GM21825 (cell line): ENCODE data around the gene FUCA2.

Experiments
- ATAC-seq: cut with Tn5 transposase; IDR thresholded peaks from one replicate; pipeline ENCODE4 v1.9.1; 2021; ENCODE audit warnings: mild to moderate bottlenecking, moderate library complexity; ENCODE audit not compliant: unreplicated experiment

FUCA2 gene, protein sequence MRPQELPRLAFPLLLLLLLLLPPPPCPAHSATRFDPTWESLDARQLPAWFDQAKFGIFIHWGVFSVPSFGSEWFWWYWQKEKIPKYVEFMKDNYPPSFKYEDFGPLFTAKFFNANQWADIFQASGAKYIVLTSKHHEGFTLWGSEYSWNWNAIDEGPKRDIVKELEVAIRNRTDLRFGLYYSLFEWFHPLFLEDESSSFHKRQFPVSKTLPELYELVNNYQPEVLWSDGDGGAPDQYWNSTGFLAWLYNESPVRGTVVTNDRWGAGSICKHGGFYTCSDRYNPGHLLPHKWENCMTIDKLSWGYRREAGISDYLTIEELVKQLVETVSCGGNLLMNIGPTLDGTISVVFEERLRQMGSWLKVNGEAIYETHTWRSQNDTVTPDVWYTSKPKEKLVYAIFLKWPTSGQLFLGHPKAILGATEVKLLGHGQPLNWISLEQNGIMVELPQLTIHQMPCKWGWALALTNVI

DNA sequence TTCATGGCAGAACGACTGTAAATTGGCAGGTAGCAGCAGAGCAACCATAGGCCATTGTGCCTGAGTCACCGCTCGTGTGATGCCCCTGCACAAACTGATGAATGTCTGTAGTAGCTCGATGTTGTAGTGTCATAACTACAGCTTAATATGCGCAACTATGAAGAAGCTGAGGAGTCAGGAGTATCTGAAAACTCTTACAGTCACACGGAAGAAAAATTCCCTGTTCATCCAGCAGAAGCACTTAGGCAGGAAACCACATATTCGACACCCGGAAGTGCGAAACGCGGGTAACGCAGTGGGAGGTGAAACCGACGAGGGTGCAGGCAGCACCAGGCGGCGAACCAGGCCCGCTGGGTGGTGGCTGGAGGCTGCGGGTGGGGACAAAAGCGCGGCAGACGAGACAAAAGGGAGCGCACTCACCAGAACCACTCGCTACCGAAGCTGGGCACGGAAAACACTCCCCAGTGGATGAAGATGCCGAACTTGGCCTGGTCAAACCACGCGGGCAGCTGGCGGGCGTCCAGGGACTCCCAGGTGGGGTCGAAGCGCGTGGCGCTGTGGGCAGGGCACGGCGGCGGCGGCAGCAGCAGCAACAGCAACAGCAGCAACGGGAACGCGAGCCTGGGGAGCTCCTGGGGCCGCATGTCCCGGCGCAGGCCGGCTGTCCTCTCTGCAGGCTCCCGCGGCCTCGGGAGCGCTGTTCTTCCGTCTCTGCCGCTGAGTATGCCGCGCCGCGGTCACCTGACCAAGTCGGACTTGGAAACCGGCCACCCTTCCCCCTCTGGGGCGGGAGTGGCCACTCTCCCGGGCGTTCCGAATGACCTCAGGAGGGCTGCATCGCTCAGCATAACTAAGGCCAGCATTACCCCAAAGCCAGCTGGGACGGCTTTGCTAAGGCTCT, at the start of gene FUCA2:
Gene FUCA2 (minus strand): TSS at position 730 of the 901 bp plus-strand sequence. CDS start 86 bp downstream, at position 644.
- peak; percentile 56 for ATAC-seq

DNA sequence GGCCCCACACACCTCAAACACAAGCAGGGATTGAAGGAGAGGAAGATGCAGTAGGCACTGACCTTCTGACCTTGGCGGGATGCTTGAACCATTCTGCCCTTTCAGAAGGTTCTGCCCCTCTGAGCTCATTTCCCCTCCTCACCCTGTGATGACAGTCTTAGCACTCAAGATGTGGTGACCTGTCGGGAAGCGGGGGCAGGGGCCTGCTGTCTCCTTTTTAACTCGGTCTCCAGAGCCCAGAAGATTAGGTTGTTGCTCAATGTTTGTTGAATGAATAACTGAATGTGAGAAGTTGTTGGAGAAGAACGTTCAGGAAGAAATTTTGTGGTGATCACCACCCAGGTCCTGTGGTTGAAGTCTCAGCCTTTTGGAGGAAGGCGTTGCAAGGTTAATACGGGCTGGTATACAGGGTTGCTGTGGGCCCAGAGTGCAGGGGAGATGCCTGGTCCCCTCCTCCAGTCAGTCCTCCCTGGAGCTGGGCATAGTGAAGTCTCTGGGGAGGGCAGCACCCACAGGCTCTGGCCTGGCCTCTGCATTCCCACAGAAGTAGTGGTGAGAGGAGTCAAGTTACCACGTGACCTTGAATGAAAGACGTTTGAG, 49.7 kb upstream of the FUCA2 start:
- no peak for ATAC-seq

DNA sequence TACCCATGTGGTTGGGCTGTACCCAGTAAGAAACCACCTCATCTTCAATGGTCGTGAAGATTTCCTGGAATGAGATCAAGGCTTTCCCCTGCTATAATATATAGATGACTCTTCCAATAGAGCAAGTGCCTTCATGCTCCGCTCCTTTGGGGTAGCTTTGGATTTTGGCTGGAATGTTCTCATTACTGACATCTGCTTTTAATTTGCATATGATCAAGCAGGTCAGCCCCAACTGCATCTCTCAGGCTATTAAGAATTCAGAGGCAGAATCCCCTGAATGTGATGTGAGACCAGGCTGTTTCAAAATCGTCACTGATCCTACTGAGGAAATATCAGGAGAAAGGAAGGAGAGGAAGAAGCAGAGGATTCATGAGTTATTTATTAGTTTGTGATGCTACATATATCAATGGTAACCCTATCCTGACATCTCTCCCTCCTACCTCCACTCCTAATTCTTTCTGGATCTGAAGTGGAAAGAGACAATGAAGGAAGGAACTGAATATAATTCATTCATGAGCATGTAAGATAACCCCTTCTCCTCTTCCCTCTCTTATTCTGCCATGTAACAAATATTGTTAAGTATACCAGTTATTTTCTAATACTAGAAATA, 47.6 kb upstream of the FUCA2 start:
- no peak for ATAC-seq

DNA sequence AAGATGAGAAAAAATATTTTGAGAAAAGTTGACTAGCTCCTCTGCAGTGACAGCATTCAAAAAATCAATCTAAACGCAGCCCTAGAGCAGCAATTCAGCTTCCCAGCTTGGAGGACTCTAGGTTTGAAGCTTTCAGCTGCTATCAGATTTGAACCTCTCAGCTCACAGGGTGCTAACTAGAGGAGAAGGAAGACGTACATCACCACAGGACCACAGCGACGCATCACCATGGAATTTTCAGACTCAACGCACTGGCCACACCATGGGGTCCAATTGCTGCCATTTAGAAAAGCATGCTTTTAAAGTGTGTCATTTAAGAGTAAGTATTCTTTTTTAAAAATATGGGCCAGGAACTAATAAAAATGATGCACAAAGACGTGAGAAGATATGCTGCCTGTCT, 45.0 kb upstream of the FUCA2 start:
- no peak for ATAC-seq

DNA sequence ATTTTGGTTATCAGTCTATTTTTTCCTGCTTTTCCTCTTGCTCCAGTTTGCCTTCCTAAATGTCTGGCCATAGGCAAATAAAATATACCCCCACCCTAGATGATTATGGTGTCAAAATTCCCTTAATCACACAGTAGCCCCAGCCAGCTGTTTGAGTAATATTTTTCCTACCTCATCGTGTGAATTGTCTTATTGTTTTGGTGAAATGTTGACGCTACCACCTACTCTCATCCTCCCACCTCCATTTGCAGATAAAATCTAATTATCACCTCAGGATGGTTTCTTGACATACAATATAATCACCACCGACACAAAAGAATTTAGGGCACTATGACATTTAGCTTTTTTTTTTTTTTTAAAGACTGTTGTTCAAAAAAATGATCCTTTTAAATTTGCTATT, 44.1 kb upstream of the FUCA2 start:
- no peak for ATAC-seq

DNA sequence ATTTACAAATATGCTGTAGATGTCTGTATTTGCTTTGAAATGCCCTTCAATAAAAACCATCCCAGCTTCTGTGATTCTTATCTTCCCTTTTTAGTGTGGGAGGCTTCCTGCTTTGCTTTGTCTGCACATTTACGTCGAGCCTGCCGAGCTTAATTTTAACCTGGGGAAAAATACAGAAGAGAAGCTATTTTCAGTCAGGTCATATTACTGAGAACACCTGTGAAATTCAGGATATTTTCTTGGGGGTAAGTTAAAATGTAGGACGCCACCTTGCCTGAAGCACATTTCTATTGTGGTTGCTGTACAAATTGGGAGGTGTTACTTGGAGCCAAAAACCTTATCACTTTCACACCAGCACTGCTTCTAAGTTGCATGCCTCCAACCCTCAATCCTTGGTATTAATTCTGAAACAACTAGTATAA, 43.6 kb upstream of the FUCA2 start:
- ATAC-seq: no peak

DNA sequence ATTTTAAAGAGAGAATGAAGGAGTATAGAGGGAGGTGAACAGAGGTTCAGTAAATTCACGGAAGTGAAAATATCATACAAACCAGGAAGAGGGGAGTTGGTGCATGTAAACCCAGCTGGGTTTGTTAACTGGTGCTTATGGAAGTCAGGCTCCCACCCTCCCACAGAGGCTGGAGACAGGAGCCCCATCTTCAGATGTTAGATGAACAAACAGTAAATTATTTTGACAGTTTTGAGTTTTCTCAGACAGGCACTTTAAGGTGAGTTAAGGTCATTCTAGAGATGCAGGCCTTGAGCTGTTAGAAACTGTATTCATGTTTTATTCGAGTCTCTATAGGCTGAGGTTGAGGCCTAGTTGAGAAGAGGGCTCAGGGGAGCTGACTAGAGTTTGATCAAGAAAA, 41.8 kb upstream of the FUCA2 start:
- ATAC-seq: no peak

DNA sequence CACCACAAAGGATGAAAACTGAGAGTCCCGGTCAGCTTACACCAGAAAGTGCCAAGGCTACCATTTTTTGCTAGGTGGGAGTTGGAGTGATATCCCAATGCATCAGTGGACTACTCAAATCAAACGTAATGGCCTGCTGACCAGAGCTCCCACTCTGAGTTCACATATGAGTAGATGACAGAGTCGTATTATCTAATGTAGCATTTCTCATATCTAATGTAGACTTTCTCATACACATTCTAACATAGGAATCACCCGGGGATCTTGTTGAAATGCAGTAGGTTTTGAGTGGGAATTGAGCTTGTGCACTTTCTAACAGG, 38.4 kb upstream of the FUCA2 start:
- no peak for ATAC-seq

DNA sequence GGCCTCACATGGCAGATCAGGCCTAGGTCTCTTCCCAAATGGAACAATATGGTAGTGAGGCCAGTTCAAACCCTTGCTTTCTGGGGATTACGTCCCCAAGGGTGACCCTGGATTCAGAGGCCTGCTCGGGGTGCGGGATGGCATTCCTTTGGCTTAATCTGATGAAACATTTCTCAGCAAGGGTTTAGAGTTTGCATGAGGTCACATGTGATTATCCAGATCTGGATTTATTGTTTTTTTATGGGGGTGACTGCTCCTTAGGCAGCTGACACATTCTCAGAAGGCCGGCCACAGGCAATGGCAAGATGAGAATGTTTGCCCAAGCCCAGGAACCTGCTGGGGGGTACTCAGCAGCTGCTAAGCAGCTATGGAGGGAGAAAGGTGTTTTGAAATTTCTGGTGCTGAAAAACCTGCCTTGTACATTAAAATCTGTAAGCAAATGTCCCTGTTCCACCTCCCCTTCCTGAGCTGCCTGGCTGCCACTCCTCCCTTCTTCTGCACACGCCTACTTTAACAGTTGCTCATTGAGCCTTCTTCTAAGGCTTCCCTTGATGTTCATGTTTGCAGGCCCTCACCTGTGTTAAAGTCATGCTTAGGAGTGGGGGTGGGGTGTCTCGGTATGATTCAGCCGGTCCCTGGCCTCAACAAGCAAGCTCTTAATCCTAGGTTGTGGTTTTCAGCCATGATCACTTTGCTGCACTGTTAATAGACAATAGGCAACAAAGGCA, 37.9 kb upstream of the FUCA2 start:
- no peak for ATAC-seq

DNA sequence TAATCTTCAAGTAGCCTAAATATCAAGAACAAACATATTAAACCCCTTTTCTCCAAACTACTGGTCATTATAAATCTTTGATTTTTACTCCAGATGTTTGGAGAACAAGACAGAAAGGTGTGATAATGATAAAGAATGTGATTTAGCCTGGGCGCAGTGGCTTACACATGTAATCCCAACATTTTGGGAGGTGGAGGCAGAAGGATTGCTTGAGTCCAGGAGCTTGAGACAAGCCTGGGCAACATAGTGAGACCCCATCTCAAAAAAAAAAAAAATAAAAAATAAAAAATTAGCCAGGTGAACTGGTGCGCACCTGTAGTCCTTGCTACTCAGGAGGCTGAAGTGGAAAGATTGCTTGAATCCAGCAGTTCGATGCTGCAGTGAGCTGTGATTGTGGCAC, 35.1 kb upstream of the FUCA2 start:
- no peak for ATAC-seq

DNA sequence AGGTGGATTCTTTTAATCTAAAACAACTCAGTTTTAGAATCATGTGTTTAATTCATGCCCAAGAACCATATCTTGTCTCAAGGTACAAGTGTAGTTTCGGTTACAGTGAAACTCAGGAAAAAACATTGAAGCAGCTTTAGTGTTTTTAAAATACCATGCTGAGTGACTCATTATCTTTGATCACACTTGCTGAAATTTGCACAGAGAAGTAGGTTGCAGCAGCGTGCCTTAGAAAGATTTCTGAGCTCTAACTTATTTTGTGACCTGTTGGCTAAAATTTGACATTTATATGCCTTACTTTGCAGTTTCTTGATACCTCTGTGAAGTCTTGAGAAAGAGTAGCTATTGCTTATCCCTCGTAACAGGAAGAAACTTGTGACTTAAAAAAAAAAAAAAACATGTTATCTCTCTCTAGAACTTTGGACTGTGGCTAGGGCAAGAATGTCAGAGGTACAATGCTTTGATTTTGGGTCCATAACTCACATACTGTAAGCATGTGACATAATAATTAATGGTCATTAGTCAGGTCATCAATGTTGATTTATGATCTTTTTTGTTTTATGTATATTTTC, 34.5 kb upstream of the FUCA2 start:
- no peak for ATAC-seq

DNA sequence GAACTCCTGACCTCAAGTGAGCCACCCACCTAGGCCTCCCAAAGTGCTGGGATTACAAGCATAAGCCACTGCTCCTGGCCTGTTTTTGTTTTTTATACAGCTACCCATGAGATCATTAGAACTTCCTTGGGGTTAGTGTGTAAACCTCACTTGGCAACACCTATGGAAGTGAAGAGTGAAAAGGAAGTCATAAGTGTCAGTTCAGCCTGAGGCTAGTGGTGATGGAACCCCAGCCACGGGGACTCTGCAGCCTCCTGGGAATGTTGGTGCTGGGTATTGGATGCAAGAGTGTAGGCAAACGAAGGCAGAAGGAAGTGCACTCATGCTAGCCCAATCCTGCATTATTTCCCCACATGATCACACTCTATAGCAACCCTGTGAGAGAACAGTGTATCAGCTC, 33.6 kb upstream of the FUCA2 start:
- ATAC-seq: no peak

DNA sequence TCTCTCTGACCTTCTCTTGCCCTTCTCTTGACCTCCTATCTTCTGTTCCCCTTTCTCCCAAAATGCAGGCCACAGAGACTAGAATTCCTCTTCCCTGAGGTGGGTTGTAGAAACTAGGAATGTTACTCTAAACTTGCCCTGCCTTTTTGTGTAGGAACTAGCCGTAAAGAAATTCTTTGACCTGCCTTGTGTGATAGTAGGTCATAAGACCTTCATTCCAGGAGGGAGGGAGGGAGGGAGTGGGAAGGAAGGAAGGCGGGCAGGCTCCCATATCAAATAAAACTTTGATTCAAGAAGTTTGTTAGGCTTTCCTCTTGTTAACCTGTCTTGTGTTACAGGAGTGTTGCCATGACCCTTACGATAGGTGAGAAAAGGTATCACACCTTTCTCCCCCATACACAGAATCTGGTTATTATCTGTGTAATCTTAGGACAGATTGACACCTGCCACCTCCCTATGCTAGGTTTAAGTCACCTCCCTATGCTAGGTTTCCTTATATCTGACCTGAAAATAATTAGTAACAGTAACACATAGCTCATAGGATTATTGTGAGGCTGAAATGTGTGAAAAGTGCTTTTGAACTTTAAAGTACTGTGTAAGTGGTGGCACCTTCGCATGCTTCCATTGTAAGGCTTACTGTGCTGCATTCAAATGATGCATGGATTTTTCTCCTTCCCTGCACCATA, 32.6 kb upstream of the FUCA2 start:
- ATAC-seq: no peak

DNA sequence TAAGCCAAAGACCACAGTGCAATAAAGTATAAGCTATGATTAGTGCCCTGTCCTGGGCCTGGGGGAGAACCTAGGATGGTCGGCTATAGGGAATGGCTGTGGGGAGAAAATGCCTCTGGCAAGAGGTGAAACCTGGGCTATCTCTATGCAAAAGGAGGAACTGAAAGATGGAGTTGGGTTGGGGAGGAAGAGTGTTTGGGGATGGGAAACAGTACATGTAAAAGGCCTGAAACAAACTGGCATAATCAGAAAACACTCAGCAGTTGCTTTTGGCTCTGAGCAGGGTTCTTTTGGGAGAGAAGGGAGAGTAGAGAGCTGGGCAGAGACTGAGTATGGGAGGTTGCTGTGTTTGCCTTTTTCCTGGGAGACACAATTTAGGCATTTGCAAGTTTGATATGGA, 31.9 kb upstream of the FUCA2 start:
- no peak for ATAC-seq

DNA sequence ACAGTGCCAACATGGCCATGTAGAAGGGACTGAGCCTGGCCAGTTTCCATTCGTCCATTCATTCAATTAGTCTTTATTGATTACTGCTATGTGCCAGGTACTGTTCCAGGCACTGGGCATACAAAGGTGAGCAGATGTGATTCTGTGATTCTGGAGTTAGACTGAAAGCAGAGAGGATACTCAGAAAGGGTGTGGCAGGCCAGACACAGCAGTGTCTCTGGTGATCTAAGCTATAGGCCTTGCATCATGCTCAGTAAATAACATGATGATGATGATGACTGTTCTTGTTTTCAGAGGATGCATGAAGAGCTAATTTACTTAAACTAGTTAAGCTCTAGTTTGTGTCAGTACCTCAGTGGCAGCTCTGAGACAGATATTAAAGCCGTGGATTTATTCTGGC, 31.4 kb upstream of the FUCA2 start:
- no peak for ATAC-seq

DNA sequence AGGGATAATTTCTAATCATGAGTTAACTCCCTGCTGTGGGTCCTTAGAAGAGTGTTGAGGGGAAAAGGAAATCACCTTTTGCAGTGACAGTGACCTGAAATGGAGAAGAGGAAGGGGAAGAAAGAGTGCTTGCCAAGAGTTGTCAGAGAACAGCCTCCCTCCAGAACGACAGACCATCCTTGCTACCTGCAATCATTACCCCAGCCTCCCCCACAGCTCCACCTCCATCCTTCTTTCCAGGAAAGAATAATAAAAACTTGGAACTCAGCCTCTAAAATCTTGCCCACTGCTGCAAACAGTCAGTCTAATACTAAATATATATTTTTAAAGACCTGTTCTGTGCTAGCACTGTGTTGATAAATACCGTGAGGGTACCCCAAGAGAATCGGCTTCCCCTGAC, 28.7 kb upstream of the FUCA2 start:
- ATAC-seq: no peak

DNA sequence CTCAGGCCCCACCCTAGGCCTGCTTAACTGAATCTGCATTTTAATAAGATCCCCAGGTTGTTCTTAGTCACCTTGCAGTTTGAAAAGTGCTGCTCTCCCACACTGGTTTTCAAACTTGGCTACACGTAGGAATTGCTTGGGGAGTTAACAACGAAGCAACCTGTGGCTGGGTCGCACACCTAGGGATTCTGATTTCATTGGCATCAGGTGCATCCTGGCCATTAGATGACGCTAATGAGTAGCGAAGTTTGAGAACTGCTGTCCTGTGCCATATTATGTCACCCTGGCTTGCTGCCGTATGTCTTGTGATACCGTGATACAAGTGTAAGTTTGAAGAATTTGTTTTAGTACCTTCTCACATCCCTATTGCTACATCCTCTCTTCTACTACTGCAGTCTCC, 28.2 kb upstream of the FUCA2 start:
- ATAC-seq: no peak

DNA sequence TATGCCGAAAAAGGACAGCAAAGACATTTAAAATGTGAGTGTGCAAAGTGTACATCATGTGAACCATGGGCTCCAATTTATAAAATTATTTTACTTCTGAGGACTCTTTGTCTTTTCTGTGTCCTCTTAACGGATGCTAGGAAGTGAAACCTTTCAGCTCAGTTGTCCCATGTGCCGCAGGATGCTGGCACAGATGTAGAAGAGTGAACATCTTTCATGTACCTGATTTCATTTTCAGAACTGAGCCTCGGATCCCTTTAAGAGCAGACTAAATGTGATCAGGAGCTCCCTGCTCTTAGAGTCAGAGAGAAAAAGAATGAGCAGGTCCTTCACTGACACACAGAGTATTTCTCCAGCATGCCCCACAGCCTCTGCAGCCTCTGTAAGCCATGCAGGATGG, 27.6 kb upstream of the FUCA2 start:
- ATAC-seq: no peak

DNA sequence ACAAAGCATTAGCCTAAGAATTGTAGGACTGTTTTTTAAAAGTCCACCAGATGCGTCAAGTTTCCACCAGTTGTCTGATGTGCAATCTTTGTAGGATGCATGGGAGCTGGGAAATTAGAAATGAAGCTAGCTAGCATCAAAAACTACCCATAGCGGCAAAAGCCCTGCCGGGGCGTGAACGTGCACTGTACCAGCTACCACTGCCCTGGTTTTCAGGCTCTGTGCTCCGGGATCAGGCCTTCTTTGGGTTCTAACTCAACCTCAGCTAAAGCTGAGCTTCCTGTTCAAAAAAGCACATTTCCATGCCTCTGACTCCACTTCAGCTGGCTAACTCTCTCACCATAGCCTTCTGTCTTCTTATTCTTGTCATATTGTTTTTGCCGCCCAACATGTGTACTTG, 26.9 kb upstream of the FUCA2 start:
- ATAC-seq: no peak
